HG03135 (cell line): Measurements from ENCODE around the gene BEST4.
"Not testable (repeated sequence)": the region's sequence is repeated elsewhere in the genome, so short reads cannot be mapped to it uniquely, and the experiment has no call there.

Experiments used
- ATAC-seq: cut with Tn5 transposase; IDR thresholded peaks from one replicate; pipeline ENCODE4 v1.9.1; 2021; ENCODE audit warnings: mild to moderate bottlenecking, moderate library complexity; ENCODE audit not compliant: unreplicated experiment

BEST4 gene

DNA sequence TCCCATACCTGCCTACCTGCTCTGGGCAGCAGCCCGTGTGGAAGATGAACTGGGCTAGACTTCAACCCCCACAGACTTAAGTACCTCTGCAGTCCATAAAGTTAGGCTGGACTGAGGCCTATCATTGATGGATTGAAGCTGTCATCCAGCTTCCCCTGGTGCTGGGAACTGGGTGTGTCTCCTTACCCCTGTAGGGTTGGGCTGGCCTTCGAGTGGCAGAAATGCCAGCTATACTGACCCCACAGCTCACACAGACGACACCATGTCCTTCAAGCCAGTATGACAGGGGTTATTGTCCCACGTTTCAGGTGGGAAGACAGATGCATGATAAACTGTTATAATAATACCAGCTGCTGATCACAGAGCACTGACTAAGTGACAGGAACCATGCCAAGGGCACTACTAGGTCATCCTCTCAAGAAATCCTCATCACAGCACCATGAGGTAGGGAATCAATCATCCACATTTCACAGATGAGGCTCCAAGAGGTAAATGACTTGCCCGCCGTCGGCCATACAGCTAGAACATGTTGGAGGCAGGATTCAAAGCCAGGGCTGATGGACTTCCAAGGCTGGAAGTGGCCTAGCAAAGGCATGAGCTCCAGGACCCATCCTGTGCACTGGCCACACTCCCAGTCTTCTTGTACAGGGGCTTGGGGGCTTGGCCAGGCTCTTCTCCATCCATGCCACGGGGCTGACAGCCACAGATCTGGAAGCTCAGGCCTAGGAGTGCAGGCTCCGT lies at the start of gene BEST4:
TSS of gene BEST4 (minus strand) at position 51 of the 741 bp plus-strand sequence. CDS start 465 bp downstream, outside the sequence.
- no peak for ATAC-seq

GRCh38 chr1:44835738-44836675 lies 48.0 kb upstream of the BEST4 start:
- no peak for ATAC-seq

DNA sequence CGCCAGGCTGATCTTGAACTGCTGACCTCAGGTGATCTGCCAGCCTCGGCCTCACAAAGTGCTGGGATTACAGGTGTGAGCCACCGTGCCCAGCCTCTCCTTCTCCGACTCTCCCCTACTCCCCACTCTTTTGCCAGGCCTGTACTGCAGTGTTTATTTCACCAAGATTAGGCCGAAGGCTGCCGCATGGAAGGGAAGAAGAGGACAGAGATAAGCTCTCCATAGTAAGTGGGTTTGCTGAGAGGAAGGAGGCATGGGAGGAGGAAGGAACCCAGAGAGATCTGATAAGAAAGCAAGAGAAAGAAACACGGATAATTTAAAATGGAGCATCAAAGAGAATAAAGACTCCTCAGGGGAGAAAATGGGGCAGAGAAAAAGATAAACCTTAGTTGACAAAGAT lies 46.4 kb upstream of the BEST4 start:
- no peak for ATAC-seq

- no peak for ATAC-seq
Measured at GRCh38 chr1:44832056-44832705, 44.2 kb upstream of the BEST4 start.

DNA sequence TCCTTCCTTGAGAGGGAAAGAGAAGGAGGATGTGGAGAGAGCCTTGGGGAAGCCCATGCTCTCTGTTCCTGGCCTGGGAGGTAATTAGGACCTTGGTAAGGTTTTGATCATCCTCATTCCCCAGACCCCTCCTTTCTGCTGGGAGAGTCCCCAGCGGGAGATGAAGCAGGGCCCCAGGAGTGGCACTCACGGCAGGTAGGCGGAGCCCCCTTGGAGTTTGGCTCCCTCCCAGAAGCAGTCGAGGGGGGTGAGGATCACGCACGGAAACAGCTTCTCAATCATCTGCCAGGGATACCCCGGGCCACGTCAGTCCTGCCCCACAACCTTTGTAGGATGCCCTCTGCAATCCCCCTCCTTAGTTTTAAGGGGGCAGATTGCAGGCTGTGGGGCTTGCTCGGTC lies 43.5 kb upstream of the BEST4 start:
- ATAC-seq: no peak

- ATAC-seq: no peak
Measured at GRCh38 chr1:44830900-44831304, 42.9 kb upstream of the BEST4 start.

DNA sequence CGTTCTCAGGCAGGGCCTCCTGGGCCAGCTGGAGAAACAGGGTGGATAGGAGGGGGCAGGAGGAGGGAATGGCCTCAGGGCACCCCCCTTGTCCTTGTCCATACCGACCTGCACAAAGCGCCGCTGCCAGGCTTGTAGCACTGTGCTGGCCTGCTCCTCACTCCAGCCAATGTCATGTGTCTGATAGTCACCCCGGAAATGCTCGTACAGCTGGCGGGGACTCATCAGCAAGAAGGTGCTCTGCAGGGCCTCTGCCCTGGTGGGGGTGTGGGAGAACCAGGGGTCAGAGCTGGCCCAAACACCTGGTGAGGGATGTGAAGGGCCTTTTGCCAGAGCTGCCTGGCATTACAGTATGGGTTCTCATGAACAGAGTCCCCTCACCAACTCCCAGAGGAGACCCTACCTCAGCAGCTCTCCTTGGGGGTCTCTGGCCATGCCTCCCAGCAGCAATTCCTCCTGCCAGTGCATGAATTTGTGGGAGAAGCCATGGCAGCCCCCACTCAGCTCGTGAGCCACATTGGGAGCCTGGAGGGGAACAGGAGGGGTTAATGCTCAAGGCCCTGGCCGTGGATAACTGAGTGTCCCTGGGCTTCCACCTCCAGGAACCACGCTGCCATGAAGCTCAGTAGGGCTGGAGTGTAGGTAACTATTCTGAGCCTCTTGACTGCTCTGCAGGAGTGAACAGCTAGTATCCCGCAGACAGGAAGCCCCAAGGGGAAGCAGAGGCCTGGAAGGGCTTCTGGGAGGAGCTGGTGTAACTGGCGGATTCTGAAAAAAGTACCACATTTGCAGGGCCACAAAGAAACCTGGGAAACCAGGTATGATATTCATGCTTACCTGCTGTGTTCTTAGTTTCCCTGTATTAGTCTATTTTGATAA lies 41.8 kb upstream of the BEST4 start:
- no peak for ATAC-seq

- no peak for ATAC-seq
Measured at GRCh38 chr1:44828841-44829440, 41.0 kb upstream of the BEST4 start.

DNA sequence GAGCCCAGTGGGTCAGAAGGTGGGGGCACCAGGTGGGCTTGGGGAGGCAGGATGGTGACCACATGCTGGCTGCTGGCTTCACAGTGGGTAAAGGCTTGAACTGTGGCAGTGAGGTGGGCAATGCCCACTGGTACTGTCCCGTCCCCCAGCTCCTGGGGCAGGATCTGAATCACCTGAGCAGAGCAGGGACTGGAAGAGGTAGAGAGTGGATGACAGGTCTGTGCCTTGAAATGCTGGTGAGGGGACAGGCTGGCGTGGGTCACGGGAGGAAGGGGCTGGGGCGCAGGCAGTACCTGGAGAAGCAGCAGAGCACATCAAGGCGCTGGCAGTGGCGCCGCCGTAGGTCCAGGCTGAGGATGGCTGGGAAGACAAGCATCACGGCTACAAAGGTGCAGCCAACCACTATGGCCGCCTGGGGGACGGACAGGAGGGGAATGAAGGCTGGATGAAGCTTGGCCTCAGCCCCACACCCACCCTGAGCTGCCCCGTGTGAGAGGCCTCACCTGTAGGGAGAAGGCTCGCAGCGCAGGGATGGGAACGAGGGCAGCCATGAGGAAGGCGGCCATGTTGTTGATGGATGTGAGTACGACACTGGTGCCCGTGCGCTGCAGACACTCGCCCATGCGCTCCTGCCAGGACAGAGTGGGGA lies 40.2 kb upstream of the BEST4 start:
- no peak for ATAC-seq

DNA sequence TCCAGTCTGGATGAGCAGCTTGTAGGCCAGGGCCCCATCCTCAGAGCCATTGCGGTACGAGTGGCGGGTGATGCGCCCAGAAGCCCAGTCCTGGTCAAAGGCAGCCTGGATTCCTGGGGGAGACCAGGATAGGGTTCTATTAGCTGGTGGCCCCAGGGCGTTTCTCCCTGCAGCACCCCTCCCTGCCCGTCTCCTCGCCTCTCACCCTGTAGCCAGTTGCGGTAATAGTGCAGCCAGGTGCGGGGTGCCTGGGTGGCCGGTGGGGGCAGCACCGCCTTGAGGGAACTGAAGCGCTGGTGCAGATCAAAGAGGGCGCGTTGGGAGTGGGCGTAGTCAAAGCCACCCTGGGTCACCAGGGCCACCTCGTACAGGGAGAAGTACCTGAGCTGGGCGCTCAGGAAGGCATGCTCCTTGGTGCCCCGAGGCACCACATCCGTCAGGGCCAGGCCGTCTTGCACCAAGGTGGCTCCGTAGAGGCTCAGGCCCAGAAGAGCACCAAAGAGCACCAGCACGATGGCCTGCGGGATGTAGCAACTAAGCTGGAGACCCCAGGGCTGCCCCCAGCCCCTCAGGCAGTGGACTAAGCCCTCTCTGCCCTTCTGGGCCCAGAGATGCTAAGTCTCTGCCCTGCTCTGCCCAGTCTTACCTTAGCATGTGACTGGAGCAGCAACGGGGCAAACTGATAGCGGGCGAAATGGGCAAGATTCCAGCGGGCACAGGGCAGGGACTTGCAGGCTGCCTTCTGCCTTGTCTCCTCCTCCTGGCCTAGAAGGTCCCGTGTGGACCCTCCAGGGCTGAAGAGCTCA lies 39.4 kb upstream of the BEST4 start:
- ATAC-seq: no peak

GRCh38 chr1:44826375-44827196 lies 38.6 kb upstream of the BEST4 start:
- no peak for ATAC-seq

GRCh38 chr1:44824392-44824791 lies 36.4 kb upstream of the BEST4 start:
- ATAC-seq: not testable (repeated sequence)

DNA sequence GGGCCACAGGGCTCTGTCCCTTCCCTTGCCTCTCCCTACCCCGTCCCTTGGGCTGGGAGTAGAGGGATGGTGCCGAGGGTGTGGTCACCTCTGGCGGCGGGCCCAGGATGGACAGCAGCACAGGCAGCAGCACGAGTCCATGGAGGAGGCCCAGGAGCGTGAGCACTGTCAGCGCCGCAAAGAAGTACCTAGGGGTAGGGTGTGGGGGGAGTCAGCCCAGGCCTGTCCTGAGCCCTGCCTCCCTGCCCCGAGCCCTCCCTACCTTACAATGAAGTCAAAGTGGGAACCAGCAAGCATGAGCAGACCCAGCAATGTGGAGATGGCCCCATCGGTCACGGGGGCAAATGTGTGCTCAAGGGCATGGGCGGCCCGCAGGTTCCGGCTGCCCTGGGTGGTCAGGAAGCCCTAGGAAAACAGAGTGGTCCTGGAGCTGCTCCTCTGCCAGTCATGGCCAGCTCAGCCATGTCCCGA lies 35.0 kb upstream of the BEST4 start:
- no peak for ATAC-seq

- ATAC-seq: no peak
Measured at GRCh38 chr1:44822131-44822701, 34.2 kb upstream of the BEST4 start.

DNA sequence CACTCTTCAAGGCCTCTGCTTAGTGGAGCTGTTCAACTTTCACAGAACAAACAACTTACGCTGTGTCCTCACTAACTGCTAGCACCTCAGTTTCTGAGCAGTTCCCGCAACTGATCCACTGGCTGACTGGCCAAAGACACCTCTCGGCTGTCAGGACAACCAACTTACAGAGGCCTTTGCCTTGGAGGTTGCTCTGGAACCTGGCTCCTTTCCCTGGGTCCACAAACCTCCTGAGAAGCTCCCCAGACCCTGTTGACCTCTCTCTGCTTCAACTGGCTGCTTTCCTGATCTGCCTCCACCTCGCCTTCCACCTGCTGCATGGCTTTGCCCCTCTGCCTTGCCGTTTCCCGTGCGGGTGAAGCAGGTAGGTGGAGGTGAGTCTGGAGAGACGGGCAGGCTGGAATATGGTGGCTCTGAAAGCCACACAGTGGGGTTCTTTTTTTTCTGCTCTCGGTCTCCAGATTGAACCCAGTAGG lies 33.3 kb upstream of the BEST4 start:
- ATAC-seq: no peak

DNA sequence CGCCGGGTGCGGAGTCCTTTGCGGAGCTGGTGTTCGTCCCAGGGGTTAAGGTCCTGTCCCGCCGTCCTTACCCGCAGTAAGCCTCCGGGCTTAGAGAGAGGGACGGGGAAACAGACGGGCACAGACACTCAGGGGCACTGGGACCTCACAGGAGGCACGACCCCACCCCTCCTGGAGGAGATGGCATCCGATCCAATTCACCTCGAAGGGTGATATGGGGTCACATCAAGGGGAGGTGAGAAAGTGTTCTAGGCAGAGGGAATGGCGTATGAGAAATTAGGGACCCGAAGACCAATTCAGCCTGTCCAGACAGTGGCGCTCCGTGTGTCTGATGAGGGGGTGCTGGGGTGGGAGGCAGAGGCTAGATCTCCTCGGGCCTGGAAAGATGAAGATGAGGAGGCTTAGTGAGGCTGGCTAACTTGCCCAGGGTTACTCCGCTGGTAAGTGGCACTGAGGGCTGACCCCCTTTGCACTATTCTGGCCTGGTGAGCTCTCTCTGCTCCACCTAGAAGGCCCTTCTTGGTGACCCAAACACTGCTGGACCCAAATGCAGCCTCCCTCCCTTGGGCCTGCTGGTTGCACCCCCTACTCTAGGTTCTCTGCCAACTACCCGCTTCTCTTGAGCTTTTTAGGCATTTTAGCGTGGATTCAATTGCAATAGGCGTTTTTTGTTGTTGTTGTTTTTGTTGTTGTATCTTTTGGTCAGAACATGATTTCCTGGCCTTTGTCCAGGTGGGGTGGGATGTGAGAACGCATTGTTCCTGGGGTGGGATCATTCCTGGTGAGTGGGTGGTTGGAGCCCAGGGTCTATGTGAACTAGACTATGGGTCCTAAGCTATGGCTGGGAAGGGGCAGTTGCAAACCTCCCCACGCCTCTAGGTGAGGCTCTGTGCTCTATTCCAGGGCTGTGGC lies 32.6 kb upstream of the BEST4 start:
- no peak for ATAC-seq
